ENCODE measurements around the gene CYB561D1. TPM values are rescaled to one million over a fixed set of nuclear protein-coding genes. Genes with fewer than 3 reads are reported as not detected.

The CYB561D1 gene
- total and polyA plus RNA-seq, 8 donors = 6.0 to 14.9 (median 8.2) TPM

DNA sequence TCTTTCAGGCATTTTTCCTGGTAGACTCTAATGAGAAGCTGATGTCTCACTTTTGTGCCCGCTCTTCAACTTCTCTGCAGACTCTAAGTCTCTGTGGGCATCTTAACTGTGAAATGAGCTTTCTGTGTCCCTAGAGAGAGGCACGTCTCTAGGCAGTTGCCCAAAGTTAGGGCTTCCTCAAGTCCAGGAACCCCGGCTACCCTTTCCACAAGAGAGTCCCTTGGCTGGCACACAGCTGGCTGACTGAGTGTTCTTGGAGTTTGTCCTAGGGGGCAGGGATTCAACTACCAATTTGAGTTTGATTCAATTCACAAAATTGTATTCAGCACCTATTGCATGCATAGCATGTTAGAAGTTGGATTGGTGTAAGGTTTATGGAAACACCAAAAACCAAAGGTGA, 47.2 kb downstream of the CYB561D1 start:
- H3K27me3 ChIP-seq = no peaks in the 10 kb centered on the region
- peaks cover 0 to under 1% of the 10 kb centered on the region in 2 donors for H3K4me1 ChIP-seq
- DNase-seq (no peak), ATAC-seq (no peak)
- intact Hi-C loops (cut with DNase I) = loop anchor here in 1 of 2 donors (10.0 kb wide), 2 partner anchors 234 to 444 kb away; partner anchors contain the start of gene AHCYL1
- H3K4me3 ChIP-seq = no peak overlapping the region
- no peak overlapping the region for H3K27ac ChIP-seq
- TF ChIP-seq, protein P1, sequence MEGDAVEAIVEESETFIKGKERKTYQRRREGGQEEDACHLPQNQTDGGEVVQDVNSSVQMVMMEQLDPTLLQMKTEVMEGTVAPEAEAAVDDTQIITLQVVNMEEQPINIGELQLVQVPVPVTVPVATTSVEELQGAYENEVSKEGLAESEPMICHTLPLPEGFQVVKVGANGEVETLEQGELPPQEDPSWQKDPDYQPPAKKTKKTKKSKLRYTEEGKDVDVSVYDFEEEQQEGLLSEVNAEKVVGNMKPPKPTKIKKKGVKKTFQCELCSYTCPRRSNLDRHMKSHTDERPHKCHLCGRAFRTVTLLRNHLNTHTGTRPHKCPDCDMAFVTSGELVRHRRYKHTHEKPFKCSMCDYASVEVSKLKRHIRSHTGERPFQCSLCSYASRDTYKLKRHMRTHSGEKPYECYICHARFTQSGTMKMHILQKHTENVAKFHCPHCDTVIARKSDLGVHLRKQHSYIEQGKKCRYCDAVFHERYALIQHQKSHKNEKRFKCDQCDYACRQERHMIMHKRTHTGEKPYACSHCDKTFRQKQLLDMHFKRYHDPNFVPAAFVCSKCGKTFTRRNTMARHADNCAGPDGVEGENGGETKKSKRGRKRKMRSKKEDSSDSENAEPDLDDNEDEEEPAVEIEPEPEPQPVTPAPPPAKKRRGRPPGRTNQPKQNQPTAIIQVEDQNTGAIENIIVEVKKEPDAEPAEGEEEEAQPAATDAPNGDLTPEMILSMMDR (IDR thresholded peaks at IDR 0.05) = no peak
- no peaks in the 10 kb centered on the region for H3K9me3 ChIP-seq
- no peaks in the 10 kb centered on the region for H3K36me3 ChIP-seq

DNA sequence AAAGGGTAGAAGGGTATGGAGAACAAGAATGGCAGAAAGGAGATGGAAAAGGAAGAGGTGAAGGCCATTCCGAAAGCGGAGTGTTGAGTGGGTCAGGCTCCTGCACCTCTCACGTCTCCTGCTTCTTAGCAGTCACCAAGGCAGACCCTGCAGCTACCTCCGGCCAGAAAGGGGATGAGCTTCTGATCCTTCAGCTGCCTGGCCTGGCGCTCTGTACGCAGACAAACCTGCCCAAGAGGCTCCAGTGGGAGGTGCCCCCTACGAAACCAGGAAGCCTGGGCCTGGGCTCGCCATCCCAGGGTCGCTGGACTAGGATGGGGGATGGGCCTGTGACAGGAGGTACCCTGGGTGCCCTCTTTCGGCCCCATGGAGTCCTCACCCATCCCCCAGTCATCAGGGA, 48.8 kb downstream of the CYB561D1 start:
- Histone ChIP-seq H3K9me3 (no peaks in the 10 kb centered on the region), H3K27me3 (no peaks in the 10 kb centered on the region), H3K27ac (no peak overlapping the region), H3K4me1 (peaks cover 13 to 16% of the 10 kb centered on the region in 2 donors), H3K4me3 (no peak overlapping the region), H3K36me3 (no peaks in the 10 kb centered on the region)
- DNase-seq = no peak
- ATAC-seq = no peak
- TF ChIP-seq, protein P1 (IDR thresholded peaks at IDR 0.05) = no peak
- intact Hi-C loops (cut with DNase I) = loop anchor here in 1 of 2 donors (10.0 kb wide), 2 partner anchors 232 to 442 kb away; partner anchors contain the start of gene AHCYL1

DNA sequence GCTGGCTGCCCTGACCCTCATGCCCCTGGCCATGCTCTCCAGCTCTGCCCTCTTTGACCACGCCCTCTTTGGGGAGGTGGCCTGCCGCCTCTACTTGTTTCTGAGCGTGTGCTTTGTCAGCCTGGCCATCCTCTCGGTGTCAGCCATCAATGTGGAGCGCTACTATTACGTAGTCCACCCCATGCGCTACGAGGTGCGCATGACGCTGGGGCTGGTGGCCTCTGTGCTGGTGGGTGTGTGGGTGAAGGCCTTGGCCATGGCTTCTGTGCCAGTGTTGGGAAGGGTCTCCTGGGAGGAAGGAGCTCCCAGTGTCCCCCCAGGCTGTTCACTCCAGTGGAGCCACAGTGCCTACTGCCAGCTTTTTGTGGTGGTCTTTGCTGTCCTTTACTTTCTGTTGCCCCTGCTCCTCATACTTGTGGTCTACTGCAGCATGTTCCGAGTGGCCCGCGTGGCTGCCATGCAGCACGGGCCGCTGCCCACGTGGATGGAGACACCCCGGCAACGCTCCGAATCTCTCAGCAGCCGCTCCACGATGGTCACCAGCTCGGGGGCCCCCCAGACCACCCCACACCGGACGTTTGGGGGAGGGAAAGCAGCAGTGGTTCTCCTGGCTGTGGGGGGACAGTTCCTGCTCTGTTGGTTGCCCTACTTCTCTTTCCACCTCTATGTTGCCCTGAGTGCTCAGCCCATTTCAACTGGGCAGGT, 49.5 kb downstream of the CYB561D1 start:
- intact Hi-C loops (cut with DNase I) = loop anchor here in 1 of 2 donors (10.0 kb wide), 2 partner anchors 231 to 441 kb away; partner anchors contain the start of gene AHCYL1
- Histone ChIP-seq H3K4me3 (no peak overlapping the region), H3K27me3 (no peaks in the 10 kb centered on the region), H3K4me1 (peaks cover 13 to 17% of the 10 kb centered on the region in 2 donors), H3K9me3 (no peaks in the 10 kb centered on the region), H3K36me3 (no peaks in the 10 kb centered on the region), H3K27ac (no peak overlapping the region)
- TF ChIP-seq, protein P1 (IDR thresholded peaks at IDR 0.05) = no peak
- DNase-seq (no peak), ATAC-seq (no peak)

DNA sequence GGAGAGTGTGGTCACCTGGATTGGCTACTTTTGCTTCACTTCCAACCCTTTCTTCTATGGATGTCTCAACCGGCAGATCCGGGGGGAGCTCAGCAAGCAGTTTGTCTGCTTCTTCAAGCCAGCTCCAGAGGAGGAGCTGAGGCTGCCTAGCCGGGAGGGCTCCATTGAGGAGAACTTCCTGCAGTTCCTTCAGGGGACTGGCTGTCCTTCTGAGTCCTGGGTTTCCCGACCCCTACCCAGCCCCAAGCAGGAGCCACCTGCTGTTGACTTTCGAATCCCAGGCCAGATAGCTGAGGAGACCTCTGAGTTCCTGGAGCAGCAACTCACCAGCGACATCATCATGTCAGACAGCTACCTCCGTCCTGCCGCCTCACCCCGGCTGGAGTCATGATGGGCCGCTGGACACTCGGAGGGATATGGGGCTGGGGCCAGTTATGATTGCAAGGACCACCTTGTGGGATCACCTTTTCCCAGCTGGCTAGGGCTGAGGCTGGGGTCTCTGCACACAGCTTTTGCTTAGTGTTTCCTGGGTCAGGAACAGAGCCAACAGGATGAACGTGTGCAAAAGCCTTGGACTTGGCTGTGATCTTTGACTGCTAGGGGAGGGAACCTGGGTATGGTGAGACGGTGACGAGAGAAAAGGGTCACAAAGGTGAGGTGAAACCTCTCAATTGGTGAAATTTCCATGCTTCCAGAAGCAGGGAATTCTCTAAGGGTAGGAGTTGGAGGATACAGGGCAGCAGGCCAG, 50.3 kb downstream of the CYB561D1 start:
- ATAC-seq (no peak), DNase-seq (no peak)
- H3K9me3 ChIP-seq = no peaks in the 10 kb centered on the region
- intact Hi-C loops (cut with DNase I) = loop anchor here in 1 of 2 donors (10.0 kb wide), 2 partner anchors 231 to 441 kb away; partner anchors contain the start of gene AHCYL1
- TF ChIP-seq, protein P1 (IDR thresholded peaks at IDR 0.05) = no peak
- H3K4me1 ChIP-seq = peaks cover 15 to 17% of the 10 kb centered on the region in 2 donors
- H3K36me3 ChIP-seq = no peaks in the 10 kb centered on the region
- H3K27me3 ChIP-seq = no peaks in the 10 kb centered on the region
- no peak overlapping the region for H3K27ac ChIP-seq
- no peak overlapping the region for H3K4me3 ChIP-seq
